Measurements from ENCODE around the gene ARHGEF7.

The ARHGEF7 gene

GRCh38 chr13:111093136-111093535 lies 22.0 kb upstream of the ARHGEF7 start:
- no peak for TF ChIP-seq CTCF (IDR thresholded peaks at IDR 0.05; ENCODE audit: extremely low read depth, missing control alignments)
- DNase-seq (ENCODE audit: low spot score) = no peak

- DNase-seq (ENCODE audit: low spot score) = no peak
- TF ChIP-seq CTCF (IDR thresholded peaks at IDR 0.05; ENCODE audit: extremely low read depth, missing control alignments) = no peak
Measured at GRCh38 chr13:111093634-111094033, 21.5 kb upstream of the ARHGEF7 start.

DNA sequence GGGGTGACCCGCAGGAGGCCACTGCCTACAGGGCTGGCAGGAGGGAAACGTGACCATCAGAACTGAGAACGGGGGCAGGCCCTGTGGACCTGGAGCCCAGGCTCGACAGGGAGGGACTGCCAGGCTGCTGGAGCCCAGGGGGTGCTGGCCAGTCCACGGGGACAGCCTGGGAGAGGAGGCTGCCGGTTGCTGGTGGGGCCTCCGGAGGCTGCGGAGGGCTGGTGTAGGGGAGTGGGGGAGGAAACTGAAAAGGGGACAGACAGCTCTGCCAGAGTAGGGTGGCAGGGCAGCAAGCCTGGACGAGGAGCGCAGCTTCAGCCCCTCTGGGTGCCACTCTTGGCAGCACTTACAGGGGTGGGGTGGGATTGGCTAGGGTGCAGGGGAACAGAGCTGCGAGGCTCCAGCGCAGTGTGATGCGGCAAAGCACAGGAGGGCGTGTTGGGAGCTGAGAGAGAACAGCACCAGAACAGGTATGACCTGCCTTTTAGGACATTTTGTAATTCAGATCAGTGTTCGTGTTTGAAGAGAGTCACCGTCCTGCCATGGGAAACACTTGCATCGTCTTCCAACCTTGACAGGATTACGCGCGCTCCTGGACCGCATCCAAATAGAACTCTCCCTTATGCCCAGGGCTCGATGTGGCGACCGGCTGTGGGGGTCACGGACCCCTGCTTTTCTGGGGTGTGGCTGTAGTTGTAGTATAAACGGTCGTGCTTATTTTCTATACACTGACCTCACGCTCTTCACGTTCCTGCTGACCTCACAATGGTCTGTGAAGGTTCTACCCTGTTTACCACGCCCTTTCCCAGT lies 19.9 kb upstream of the ARHGEF7 start:
- no peak for TF ChIP-seq CTCF (IDR thresholded peaks at IDR 0.05; ENCODE audit: extremely low read depth, missing control alignments)
- no peak for DNase-seq (ENCODE audit: low spot score)

DNA sequence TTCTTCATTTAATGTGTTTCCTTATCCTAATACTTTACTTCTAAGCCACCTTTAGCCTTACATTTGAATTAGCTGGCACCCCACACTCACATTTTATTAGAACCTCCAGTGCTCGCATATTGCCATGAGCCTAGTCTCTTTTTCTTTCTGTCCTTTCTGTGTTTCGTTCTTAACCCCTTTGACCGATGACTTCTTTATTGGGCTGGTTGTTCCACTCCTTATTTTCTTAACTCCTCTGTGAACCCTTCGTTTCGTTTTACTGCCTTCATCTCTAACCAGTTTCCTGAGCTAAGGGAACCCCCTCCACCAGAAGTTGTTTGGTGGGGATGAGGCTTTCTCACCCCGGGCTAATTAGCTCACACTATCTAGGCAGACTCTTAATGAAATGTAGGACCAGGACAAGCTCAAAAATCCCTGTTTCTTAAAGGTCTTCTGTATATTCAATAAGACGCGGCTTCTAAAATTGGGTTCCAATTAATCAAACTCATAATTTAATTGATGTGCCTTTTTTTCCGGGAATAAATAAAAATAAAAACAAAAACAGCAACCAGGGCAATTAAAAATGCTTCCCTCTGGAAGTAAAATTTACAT lies 19.1 kb upstream of the ARHGEF7 start:
- no peak for DNase-seq (ENCODE audit: low spot score)
- no peak for TF ChIP-seq CTCF (IDR thresholded peaks at IDR 0.05; ENCODE audit: extremely low read depth, missing control alignments)

DNA sequence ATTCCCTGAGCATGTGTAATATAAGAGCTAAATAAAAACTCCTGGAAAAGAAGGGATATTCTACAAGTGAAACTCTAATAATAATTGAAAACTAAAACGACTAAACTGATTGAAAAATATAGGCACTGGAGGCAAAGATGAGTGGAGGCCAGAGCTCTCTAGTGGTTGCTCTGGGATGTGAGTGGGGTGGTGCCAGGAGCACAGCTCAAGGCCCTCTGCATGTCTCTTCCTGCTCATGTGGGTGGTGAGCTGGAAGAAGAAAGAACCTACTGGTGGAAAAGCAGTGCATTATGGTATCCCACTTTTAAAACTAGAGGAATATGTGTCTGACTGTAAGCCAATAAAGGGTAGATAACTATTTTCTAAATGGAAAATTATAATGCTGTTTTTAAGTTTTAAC lies 15.8 kb upstream of the ARHGEF7 start:
- DNase-seq (ENCODE audit: low spot score) = no peak
- no peak for TF ChIP-seq CTCF (IDR thresholded peaks at IDR 0.05; ENCODE audit: extremely low read depth, missing control alignments)

DNA sequence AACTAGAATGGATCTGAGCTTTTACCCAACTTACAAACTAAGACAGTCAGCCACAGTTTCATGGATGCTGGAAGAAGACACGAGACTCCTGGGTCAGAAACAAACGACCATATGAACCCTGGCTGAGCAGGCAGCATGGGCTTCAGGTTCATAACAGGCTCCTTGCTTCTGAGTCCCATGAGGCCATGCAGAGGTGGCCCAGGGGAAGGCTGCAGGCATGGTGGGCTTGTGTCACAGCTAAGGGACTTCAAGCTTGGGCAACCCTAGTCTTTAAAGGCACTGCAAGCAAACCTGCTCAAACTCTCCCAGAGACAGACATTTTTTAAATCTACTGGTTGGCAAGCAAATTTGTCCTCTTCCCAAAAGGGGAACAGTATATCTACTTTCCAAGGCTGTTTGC lies 5.1 kb upstream of the ARHGEF7 start:
- no peak for DNase-seq (ENCODE audit: low spot score)
- TF ChIP-seq CTCF (IDR thresholded peaks at IDR 0.05; ENCODE audit: extremely low read depth, missing control alignments) = no peak

DNA sequence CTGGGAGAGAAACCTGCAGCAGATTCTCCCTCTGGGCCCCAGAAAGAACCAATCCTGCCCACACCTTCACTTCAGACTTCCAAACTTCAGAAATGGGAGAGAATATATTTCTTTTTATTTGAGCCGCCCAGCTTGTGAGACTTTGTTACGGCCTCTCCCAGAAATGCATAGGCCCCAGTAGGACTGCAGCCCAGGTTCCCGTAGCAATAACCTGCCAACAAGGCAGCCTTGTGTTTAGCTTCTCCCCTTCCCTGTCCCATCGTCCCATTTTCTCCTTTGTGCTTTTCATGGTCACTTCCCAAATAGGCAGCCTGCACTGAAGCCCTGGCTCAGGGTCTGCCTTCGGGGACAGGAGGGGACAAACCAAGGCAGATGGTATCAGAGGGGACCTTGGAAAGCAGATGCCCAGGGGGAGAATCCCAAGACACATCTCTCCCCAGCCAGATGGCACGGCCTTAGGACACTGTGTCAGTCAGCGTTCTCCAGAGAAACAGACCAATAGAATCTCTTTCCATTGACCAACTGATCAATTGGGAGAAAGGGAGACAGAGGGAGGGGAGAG lies 3.7 kb upstream of the ARHGEF7 start:
- DNase-seq (ENCODE audit: low spot score) = no peak
- no peak for TF ChIP-seq CTCF (IDR thresholded peaks at IDR 0.05; ENCODE audit: extremely low read depth, missing control alignments)
